Keratinocyte (primary cell): ENCODE data around the gene SCN4A. TPM values are rescaled to one million over a fixed set of nuclear protein-coding genes. Genes with fewer than 3 reads are reported as not detected.

Experiments
- DNase-seq: peaks from one replicate; pipeline ENCODE4 v3.0.0-alpha.2; 2011; ENCODE audit warnings: low read depth, missing footprints, low spot score
- FAIRE-seq: peaks from 2 replicates; lab custom pipeline; 2011; peaks lifted over from hg19 to GRCh38; lab: Jason Lieb, UNC
- H2AFZ ChIP-seq: 2 replicates; pipeline ENCODE4 v1.6.0; 2012; ENCODE audit warnings: low read length, control low read depth, inconsistent platforms; ENCODE audit not compliant: control insufficient read depth
- H3K27ac ChIP-seq: 2 replicates; pipeline ENCODE4 v1.5.1; 2011; ENCODE audit warnings: low read length; ENCODE audit not compliant: control insufficient read depth, insufficient read depth
- H3K27me3 ChIP-seq: 3 replicates; pipeline ENCODE4 v1.6.0; 2011; ENCODE audit warnings: low read length; ENCODE audit not compliant: control insufficient read depth, insufficient read depth; ENCODE audit errors: extremely low read depth
- H3K36me3 ChIP-seq, 2 experiments: 2 replicates in 1 of 2; 3 replicates in 1 of 2; pipeline ENCODE4 v1.5.1; 2011; ENCODE audit warnings: low read length in 2 of 2, mild to moderate bottlenecking in 1 of 2; ENCODE audit not compliant: control insufficient read depth in 2 of 2, insufficient read depth in 2 of 2; ENCODE audit errors: extremely low read depth in 1 of 2
- H3K4me1 ChIP-seq: 3 replicates; pipeline ENCODE4 v1.5.1; 2011; ENCODE audit warnings: low read length; ENCODE audit not compliant: control insufficient read depth, insufficient read depth; ENCODE audit errors: extremely low read depth
- H3K4me2 ChIP-seq: 3 replicates; pipeline ENCODE4 v1.6.0; 2011; ENCODE audit warnings: low read depth, low read length; ENCODE audit not compliant: control insufficient read depth, insufficient read depth; ENCODE audit errors: extremely low read depth
- H3K4me3 ChIP-seq, 3 experiments: fragments of 200-600 bp in 1 of 3; sonication (generic) in 1 of 3; 2 replicates in 2 of 3; 3 replicates in 1 of 3; pipeline ENCODE4 v1.5.1; 2011 to 2016; ENCODE audit warnings: low read length in 3 of 3, mild to moderate bottlenecking in 3 of 3, control low read depth in 2 of 3, inconsistent platforms in 1 of 3, low read depth in 1 of 3, mixed read lengths in 1 of 3, mixed run types in 1 of 3, moderate library complexity in 1 of 3; ENCODE audit not compliant: control insufficient read depth in 2 of 3, insufficient read depth in 2 of 3; ENCODE audit errors: extremely low read depth in 1 of 3
- H3K79me2 ChIP-seq: 2 replicates; pipeline ENCODE4 v1.6.0; 2012; ENCODE audit warnings: low read length; ENCODE audit not compliant: control insufficient read depth, insufficient read depth
- H3K9ac ChIP-seq: 3 replicates; pipeline ENCODE4 v1.6.0; 2011; ENCODE audit warnings: low read length; ENCODE audit not compliant: control insufficient read depth, insufficient read depth; ENCODE audit errors: extremely low read depth
- H3K9me1 ChIP-seq: 3 replicates; pipeline ENCODE4 v1.6.0; 2011; ENCODE audit warnings: low read length; ENCODE audit not compliant: control insufficient read depth, insufficient read depth; ENCODE audit errors: extremely low read depth
- H3K9me3 ChIP-seq: 2 replicates; pipeline ENCODE4 v1.5.1; 2012; ENCODE audit warnings: low read depth, low read length; ENCODE audit not compliant: control insufficient read depth
- H4K20me1 ChIP-seq: 3 replicates; pipeline ENCODE4 v1.6.0; 2011; ENCODE audit warnings: low read length; ENCODE audit not compliant: control insufficient read depth, insufficient read depth; ENCODE audit errors: extremely low read depth
- EZH2 ChIP-seq: IDR thresholded peaks from one replicate; pipeline ENCODE4 v1.6.1; 2012; ENCODE audit warnings: inconsistent platforms, mild to moderate bottlenecking, low read length, moderate library complexity
- dilution Hi-C: fragments of 300-500 bp; cut with MboI; formaldehyde crosslinking; loops from one replicate; pipeline ENCODE4 v1.7.0; 2020; ENCODE audit warnings: low sequenced_read_pairs; ENCODE audit not compliant: extremely low pct_ligation_motif_present
- polyA plus RNA-seq, 5 experiments: library from polyadenylated mRNA; depleted of rRNA in 3 of 5; stranded (reverse) in 3 of 5; stranded (forward) in 1 of 5; unstranded in 1 of 5; fragments of >200 nt; gene quantifications; 1 replicate in 1 of 5; 2 replicates in 3 of 5; 3 replicates in 1 of 5; pipeline versions ENCODE4 v1.2.1 to v1.2.3, GENCODE V29; 2011 to 2012; ENCODE audit warnings: missing spikeins in 2 of 5, low read depth in 1 of 5, low replicate concordance in 1 of 5
- TF ChIP-seq, protein P1 (sequence below), 3 experiments: IDR thresholded peaks in 1 of 3; conservative IDR thresholded peaks in 1 of 3; optimal IDR thresholded peaks in 1 of 3; 2 replicates in 2 of 3; 3 replicates in 1 of 3; pipeline versions ENCODE3 to v1.5.1; 2011; ENCODE audit warnings: low read length in 3 of 3, mild to moderate bottlenecking in 3 of 3, moderate library complexity in 2 of 3, control low read depth in 1 of 3, inconsistent platforms in 1 of 3; ENCODE audit not compliant: insufficient read depth in 2 of 3; ENCODE audit errors: extremely low read depth in 1 of 3

The SCN4A gene
- polyA plus RNA-seq, 1 donor (not counting 4 experiments of a cell fraction or from before 2014, with no cell fraction given) = not detected

DNA sequence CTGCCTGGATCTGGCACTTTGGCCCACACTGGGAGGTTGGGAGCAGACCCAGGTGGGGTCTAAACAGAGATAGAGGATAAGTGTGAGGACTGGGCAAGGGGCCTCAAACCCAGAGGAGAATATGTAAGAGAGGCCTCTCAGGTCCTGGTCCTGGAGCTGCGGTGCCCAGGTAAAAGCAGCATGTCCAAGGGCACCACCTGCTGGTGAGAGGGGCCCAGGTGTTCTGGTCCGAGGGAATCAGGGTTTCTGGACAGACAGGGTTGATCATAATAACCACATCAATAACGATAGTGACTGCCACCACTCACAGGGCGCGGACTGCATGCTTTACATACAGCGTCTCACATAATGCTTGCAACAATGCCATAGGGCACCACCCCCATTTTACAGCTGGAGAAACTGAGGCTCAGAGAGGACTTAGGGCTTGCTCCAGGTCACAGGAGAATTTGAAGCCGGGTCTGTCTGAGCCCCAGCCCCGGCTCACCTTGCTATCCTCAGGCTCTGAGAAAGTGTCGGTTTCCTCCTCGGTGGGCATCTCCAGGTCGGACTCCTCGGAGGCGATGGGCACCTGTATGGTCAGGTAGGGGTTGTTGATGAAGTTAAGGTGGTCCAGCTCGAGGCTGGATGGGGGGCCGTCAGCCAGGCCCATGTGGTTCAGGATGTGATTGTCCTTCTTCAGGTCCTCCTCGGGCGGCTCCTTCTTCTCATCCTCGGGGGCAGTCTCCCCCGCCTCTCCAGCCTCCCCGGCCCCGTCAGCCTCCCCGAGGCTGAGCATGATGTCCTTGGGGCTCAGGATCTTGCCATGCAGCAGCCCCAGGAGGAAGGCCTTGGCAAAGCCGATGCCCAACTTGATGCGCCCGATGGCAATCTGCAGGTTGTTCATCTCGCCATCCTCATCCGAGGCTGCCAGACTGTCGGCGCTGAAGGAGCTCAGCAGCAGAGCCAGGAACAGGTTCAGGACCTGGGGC lies 21.5 kb downstream of the SCN4A start:
- Histone ChIP-seq H2AFZ (no peak overlapping the region), H4K20me1 (no peaks in the 10 kb centered on the region), H3K9me3 (no peaks in the 10 kb centered on the region), H3K27me3 (peaks cover 28% of the 10 kb centered on the region), H3K27ac (no peak overlapping the region), H3K4me2 (no peak overlapping the region), H3K9ac (no peak overlapping the region), H3K79me2 (no peaks in the 10 kb centered on the region), H3K4me3 (no peak overlapping the region), H3K9me1 (no peaks in the 10 kb centered on the region), H3K36me3 (no peaks in the 10 kb centered on the region), H3K4me1 (no peaks in the 10 kb centered on the region)
- no peak for DNase-seq
- TF ChIP-seq, protein P1, sequence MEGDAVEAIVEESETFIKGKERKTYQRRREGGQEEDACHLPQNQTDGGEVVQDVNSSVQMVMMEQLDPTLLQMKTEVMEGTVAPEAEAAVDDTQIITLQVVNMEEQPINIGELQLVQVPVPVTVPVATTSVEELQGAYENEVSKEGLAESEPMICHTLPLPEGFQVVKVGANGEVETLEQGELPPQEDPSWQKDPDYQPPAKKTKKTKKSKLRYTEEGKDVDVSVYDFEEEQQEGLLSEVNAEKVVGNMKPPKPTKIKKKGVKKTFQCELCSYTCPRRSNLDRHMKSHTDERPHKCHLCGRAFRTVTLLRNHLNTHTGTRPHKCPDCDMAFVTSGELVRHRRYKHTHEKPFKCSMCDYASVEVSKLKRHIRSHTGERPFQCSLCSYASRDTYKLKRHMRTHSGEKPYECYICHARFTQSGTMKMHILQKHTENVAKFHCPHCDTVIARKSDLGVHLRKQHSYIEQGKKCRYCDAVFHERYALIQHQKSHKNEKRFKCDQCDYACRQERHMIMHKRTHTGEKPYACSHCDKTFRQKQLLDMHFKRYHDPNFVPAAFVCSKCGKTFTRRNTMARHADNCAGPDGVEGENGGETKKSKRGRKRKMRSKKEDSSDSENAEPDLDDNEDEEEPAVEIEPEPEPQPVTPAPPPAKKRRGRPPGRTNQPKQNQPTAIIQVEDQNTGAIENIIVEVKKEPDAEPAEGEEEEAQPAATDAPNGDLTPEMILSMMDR (optimal IDR thresholded peaks at IDR 0.05 in 1 of 3, IDR thresholded peaks at IDR 0.05 in 1 of 3, conservative IDR thresholded peaks at IDR 0.05 in 1 of 3; ENCODE audit: extremely low read depth in 1 of 3, insufficient read depth in 2 of 3, low read length in 3 of 3) = peak; percentile 73 to 90 (median 89)
- no peak for TF ChIP-seq EZH2
- FAIRE-seq = no peak
- dilution Hi-C loops = no loop called here

DNA sequence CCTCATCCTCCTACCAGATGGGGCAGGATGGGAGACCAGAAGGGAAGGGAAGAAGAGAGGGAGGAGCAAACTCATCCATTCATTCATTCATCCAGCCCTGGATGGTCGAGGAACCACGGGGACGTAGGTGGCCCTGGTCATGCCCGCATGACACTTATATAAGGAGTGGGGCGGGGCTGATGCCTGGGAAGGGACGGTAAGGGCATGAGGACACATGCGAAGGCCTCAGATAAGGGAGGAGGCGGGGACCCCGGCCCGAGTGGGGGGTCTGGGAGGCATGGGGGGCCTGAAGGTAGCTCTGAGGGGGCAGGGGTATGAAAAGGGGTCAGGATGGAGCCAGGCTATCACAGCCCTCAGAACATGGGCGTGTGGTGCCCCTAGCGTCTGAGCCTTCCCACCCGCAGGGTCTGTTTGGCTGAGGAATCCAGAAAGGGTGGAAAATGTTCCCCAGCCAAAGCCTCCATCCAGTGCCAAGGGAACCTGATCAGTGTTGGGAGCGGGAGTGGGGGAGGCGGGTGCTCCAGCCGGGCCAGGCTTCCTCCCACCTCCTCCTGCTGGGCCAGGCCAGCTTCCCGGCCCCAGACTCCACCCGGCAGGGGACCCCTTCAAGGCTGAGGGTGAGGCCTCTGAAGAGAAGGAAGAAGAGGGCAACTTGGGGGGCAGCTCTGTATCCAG lies 23.0 kb downstream of the SCN4A start:
- TF ChIP-seq, protein P1 (optimal IDR thresholded peaks at IDR 0.05 in 1 of 3, IDR thresholded peaks at IDR 0.05 in 1 of 3, conservative IDR thresholded peaks at IDR 0.05 in 1 of 3; ENCODE audit: extremely low read depth in 1 of 3, insufficient read depth in 2 of 3, low read length in 3 of 3) = no peak
- TF ChIP-seq EZH2 = no peak
- Histone ChIP-seq H3K79me2 (no peaks in the 10 kb centered on the region), H3K4me3 (no peak overlapping the region), H3K27ac (no peak overlapping the region), H4K20me1 (no peaks in the 10 kb centered on the region), H3K4me1 (no peaks in the 10 kb centered on the region), H3K4me2 (no peak overlapping the region), H3K27me3 (peaks cover 28% of the 10 kb centered on the region), H3K9me1 (no peaks in the 10 kb centered on the region), H3K9me3 (no peaks in the 10 kb centered on the region), H2AFZ (no peak overlapping the region), H3K36me3 (no peaks in the 10 kb centered on the region), H3K9ac (no peak overlapping the region)
- no peak for DNase-seq
- FAIRE-seq = no peak
- dilution Hi-C loops = no loop called here
